VCaP (cell line): ENCODE results near the gene UQCRC2.

ENCODE experiments used
- H3K27ac ChIP-seq: fragments of 450-650 bp; 2 replicates; pipeline ENCODE4 v1.5.1; 2017
- TF ChIP-seq, protein P1 (sequence below): fragments of 450-650 bp; conservative IDR thresholded peaks from 2 replicates; pipeline ENCODE4 v1.5.1; 2017; ENCODE audit warnings: mild to moderate bottlenecking, moderate library complexity

The UQCRC2 gene

GRCh38 chr16:21949713-21950260 lies 3.4 kb upstream of the UQCRC2 start:
- H3K27ac ChIP-seq = no peak overlapping the region
- TF ChIP-seq, protein P1, sequence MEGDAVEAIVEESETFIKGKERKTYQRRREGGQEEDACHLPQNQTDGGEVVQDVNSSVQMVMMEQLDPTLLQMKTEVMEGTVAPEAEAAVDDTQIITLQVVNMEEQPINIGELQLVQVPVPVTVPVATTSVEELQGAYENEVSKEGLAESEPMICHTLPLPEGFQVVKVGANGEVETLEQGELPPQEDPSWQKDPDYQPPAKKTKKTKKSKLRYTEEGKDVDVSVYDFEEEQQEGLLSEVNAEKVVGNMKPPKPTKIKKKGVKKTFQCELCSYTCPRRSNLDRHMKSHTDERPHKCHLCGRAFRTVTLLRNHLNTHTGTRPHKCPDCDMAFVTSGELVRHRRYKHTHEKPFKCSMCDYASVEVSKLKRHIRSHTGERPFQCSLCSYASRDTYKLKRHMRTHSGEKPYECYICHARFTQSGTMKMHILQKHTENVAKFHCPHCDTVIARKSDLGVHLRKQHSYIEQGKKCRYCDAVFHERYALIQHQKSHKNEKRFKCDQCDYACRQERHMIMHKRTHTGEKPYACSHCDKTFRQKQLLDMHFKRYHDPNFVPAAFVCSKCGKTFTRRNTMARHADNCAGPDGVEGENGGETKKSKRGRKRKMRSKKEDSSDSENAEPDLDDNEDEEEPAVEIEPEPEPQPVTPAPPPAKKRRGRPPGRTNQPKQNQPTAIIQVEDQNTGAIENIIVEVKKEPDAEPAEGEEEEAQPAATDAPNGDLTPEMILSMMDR = no peak

GRCh38 chr16:21950782-21951521 lies 2.2 kb upstream of the UQCRC2 start:
- TF ChIP-seq, protein P1 = peak; percentile 68
- H3K27ac ChIP-seq = no peak overlapping the region

DNA sequence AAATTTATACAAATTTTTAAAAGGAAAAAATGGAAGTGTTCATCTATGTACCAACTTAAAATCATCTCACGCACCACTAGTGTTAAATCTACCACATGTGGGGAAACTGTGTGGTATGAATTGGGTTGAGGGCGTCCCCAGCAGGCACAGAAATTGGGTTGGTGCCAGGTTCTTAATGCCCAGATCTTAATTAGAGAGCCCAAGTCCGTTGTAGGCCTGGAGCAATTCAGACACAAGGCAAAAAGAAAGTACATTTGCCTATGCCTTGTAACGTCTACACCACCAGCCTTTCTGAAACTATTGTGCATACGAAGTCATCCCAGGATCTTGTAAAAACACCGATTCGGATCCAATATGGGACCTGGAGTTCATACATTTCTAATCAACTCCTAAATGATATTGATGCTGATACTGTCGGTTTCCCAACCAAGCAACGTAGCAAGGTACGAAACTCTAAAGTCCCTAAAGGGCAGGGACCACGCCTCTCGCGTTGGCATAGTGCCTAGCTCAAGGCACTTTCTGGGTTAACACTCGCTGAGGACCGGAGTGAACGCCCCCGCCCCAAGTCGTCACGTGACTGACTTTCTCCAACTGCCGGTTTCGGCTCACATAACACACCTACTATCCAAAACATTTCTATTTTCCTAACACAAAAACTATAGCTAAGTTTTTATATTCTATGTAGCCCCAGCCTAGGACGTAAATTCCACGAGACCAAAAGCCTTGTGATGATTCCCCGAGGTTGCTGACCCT lies 945 bp upstream of the UQCRC2 start:
- TF ChIP-seq, protein P1 = no peak
- peak overlapping the region; percentile 94 for H3K27ac ChIP-seq

GRCh38 chr16:21953541-21953902 lies 361 bp downstream of the UQCRC2 start:
- TF ChIP-seq, protein P1 = no peak
- peak overlapping the region; percentile 94 for H3K27ac ChIP-seq

- TF ChIP-seq, protein P1 = no peak
- H3K27ac ChIP-seq = no peak overlapping the region
These were observed 4.7 kb downstream of the UQCRC2 start for GRCh38 chr16:21957714-21958346.

DNA sequence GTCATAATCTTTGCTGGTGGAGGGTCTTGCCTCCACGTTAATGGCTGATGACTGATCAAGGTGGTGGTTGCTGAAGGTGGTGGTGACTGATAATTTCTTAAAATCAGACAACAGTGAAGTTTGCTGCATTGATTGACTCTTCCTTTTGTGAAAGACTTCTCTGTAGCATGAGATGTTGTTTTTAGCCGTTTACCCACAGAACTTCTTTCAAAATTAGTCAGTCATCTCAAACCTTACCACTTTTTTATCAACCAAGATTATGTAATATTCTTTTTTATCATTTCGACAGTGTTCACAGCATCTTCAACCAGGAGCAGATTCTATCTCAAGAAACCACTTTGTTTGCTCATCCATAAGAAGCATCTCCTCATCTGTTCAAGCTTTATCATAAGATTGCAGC lies 5.9 kb downstream of the UQCRC2 start:
- no peak overlapping the region for H3K27ac ChIP-seq

More for the DNA sequence above, 5.9 kb downstream of the UQCRC2 start:
- TF ChIP-seq, protein P1 = no peak
